GM06990 (cell line): ENCODE results near the gene PDHA1.

Source experiments
- DNase-seq: peaks from one replicate; pipeline ENCODE4 v3.0.0-alpha.2; 2011; ENCODE audit not compliant: insufficient read length; ENCODE audit errors: extremely low read depth
- H3K27me3 ChIP-seq: replicated peaks from 2 replicates; pipeline ENCODE4 v1.6.0; 2011; ENCODE audit warnings: low read length; ENCODE audit not compliant: control insufficient read depth, insufficient read depth
- H3K36me3 ChIP-seq: 2 replicates; pipeline ENCODE4 v1.5.1; 2011; ENCODE audit warnings: low read length; ENCODE audit not compliant: control insufficient read depth, insufficient read depth
- H3K4me3 ChIP-seq: replicated peaks from 2 replicates; pipeline ENCODE4 v1.5.1; 2011; ENCODE audit warnings: low read depth, mild to moderate bottlenecking, control low read depth, low read length
- CTCF ChIP-seq: IDR thresholded peaks from 2 replicates; pipeline ENCODE4 v1.5.1; 2011; ENCODE audit warnings: low read length, control low read depth, mild to moderate bottlenecking, inconsistent platforms; ENCODE audit not compliant: insufficient read depth, poor library complexity, severe bottlenecking

Gene PDHA1

GRCh38 chrX:19389227-19389845 lies 45.6 kb downstream of the PDHA1 start:
- TF ChIP-seq CTCF = no peak
- H3K36me3 ChIP-seq = no peaks in the 10 kb centered on the region
- no peak for DNase-seq
- peaks cover 2% of the 10 kb centered on the region for H3K27me3 ChIP-seq
- no peak overlapping the region for H3K4me3 ChIP-seq

GRCh38 chrX:19392078-19392477 lies 48.4 kb downstream of the PDHA1 start:
- TF ChIP-seq CTCF = no peak
- H3K36me3 ChIP-seq = no peaks in the 10 kb centered on the region
- no peaks in the 10 kb centered on the region for H3K27me3 ChIP-seq
- H3K4me3 ChIP-seq = no peak overlapping the region
- DNase-seq = no peak

- no peak overlapping the region for H3K4me3 ChIP-seq
- no peaks in the 10 kb centered on the region for H3K36me3 ChIP-seq
- no peak for TF ChIP-seq CTCF
- no peaks in the 10 kb centered on the region for H3K27me3 ChIP-seq
- DNase-seq = no peak
Observed at GRCh38 chrX:19392703-19393102, 49.0 kb downstream of the PDHA1 start.

- DNase-seq = no peak
- Histone ChIP-seq H3K27me3 (no peaks in the 10 kb centered on the region; the same call in 1 of the 2 replicates), H3K4me3 (no peak overlapping the region), H3K36me3 (no peaks in the 10 kb centered on the region)
- no peak for TF ChIP-seq CTCF
Observed at GRCh38 chrX:19403696-19404095, 60.0 kb downstream of the PDHA1 start.

- H3K4me3 ChIP-seq = no peak overlapping the region
- DNase-seq = no peak
- TF ChIP-seq CTCF = no peak
- H3K36me3 ChIP-seq = no peaks in the 10 kb centered on the region
- H3K27me3 ChIP-seq = no peaks in the 10 kb centered on the region; the same call in 1 of the 2 replicates
Observed at GRCh38 chrX:19410259-19410658, 66.5 kb downstream of the PDHA1 start.
